GM19438 (cell line): ENCODE results near the gene C11orf21.

Experiments
- ATAC-seq: cut with Tn5 transposase; IDR thresholded peaks from one replicate; pipeline ENCODE4 v1.9.1; 2021; ENCODE audit warnings: low read depth; ENCODE audit not compliant: unreplicated experiment

Gene C11orf21

GRCh38 chr11:2321311-2321683 lies 19.6 kb upstream of the C11orf21 start:
- ATAC-seq, result no peak

DNA sequence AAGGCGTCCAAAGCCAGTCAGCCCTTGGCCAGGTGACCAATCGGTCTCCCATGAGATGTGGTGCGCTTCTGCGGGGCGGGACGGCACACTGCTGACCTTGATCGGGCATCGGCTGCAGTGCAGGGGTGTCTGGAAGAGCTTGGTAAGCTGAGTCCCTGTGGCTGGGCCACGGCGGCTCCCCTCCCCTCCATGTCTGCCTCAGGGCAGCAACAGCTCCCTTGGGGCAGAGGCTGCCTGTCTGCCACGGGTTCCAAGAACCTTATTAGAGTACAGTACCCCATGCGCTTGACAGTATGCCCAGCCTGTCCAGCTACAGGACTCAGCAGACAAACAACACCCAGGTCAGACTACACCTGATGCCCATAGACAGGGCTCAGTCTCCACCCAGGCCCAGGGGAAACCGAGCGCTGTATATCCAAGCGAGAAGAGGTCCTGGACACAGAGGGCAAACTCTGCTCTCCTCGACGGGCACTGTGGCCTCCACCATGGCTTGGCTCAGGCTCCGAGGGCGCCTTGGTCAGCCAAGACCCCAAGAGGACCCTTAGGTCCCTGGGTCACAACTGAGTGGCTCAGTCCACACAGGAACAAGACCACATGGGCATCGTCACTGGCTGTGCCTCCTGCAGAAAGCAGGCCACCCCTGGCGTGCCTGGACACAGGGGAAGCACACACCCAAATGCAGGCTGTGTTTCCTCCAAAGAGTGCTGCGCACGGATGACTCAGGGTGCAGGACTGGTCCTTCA lies 19.0 kb upstream of the C11orf21 start:
- no peak for ATAC-seq

- no peak for ATAC-seq
These were observed 18.2 kb upstream of the C11orf21 start for GRCh38 chr11:2319791-2320472.

- ATAC-seq, result no peak
These were observed 17.0 kb upstream of the C11orf21 start for GRCh38 chr11:2318707-2319106.

- no peak for ATAC-seq
These were observed 16.4 kb upstream of the C11orf21 start for GRCh38 chr11:2318123-2318522.

DNA sequence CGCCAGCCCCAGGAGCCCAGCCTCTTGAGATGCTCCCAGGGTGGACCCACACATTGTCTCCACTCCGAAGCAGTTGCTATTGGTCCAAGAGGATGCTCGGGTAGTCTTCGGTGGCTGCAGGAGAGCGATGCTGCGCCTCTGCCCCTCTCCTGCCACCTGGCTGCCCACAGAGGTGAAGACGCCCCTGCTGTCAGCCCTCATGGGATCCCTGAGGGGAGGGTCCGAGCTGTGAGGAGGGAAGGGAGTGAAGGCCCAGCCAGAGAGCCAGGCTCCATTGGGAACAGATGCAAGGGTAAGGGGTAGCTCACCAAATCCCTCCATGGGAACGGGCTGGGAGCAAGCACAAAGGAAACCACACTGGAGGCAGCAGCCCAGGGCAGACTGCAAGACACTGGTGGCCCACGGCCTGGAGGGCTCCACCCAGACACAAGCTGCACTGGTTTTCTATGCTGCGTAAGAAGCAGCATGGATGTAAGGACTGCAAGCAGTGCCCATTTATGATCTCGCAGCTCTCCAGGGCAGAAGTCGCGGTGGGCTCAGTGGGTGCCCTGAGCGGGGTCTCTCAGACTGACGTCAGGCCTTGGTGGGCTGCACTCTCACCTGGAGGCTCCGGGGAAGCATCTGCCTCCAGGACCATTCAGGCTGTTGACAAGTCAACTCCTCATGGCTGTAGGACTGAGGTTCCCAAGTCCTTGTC lies 15.8 kb upstream of the C11orf21 start:
- ATAC-seq, result no peak

- ATAC-seq, result no peak
These were observed 15.2 kb upstream of the C11orf21 start for GRCh38 chr11:2316963-2317244.

GRCh38 chr11:2316169-2316962 lies 14.6 kb upstream of the C11orf21 start:
- no peak for ATAC-seq

GRCh38 chr11:2315395-2316168 lies 13.9 kb upstream of the C11orf21 start:
- ATAC-seq, result no peak

- ATAC-seq, result no peak
These were observed 13.0 kb upstream of the C11orf21 start for GRCh38 chr11:2314525-2315394.

DNA sequence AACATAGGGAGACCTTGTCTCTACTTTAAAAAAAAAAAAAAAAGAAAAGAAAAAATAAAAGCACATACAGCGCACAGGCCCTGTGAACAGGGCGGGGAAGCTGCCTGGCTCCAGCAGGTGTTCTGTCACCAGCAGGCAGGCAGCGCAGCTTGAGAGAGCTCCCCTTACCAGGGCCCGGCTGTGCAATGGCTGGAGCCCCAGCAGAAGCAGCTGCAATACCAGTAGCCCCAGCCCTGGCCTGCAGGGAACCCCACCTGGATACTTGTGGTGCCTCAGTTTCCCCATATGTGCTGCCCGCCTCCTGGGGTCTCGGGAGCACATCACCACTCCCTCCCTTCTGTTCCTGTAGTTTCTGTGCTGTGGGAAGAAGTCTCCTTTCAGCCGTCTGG lies 12.4 kb upstream of the C11orf21 start:
- no peak for ATAC-seq

DNA sequence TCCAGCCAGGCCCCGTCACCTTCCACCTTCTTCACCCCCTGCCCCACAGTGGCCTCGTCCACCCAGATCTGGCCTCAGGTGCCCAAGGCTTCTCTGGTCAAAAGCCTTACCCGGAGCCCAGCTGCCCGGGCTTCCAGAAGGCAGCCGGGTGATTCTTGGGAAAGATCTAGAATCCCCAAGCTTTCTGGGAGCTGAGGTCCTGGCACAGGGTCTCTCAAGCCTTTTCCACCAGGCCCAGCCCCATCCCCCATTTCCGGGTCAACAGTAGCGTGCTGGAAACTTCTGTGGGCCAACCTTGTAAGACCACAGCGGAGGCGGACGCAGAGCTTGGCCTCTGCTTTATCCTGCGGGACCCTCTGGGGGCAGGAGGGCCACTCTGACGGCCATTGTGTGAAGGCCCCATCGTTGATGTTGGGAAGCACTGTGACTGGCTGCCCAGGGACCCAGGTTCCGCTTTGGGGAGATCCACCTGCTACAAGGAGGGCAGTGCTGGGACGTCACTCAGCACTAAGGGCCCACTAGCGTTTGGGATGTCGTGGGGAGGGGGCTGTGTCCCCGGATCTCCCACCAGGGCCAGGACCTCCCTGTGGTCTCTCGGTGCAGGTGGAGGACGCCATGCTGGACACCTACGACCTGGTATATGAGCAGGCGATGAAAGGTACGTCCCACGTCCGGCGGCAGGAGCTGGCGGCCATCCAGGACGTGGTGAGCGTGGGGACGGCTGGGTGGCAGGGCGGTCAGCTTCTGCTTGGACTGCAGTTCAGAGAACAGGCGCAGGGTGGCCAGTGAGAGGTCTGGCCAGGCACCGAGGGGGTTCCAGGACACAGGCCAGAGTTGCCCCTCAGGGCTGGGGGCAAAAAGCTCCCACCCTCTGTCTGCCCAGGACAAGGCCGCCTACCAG lies 11.6 kb upstream of the C11orf21 start:
- no peak for ATAC-seq

DNA sequence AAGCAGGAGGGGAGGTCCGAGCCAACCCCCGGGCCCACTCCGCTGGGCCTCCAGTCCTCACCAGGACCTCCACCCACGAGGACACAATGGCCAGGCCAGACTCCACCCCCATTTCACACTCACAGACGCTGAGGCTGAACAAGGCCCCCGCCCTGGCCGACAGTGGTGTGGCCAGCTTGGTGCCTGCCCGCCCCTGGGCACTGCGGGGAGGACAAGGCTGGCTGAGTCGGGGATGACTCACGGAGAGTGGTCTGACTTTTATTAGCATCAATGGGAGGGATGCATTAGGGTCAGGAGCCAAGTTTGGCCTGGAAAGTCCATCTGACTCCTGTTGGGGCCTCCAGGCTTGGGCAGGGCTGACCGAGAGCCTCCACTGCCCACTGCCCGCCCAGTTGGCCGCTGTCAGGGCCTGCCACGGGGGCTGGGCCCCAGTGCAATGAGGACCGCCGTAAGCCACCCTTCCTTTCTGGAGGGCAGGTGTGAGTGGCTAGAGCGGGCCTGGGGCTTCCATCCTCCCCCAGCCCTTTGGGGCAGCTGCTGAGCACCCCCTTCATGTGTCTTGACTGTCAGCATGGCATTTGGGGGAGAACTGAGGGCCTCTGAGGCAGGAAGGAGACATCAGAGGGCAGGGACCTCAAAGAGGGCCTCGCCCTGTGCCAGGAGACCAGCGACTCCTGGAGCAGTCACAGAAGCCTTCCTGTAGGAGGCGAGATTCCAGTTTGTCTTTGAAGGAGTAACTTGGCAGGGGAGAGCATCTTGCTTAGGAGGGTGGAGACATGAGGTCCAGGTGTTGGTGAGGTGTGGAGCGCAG lies 10.7 kb upstream of the C11orf21 start:
- no peak for ATAC-seq

DNA sequence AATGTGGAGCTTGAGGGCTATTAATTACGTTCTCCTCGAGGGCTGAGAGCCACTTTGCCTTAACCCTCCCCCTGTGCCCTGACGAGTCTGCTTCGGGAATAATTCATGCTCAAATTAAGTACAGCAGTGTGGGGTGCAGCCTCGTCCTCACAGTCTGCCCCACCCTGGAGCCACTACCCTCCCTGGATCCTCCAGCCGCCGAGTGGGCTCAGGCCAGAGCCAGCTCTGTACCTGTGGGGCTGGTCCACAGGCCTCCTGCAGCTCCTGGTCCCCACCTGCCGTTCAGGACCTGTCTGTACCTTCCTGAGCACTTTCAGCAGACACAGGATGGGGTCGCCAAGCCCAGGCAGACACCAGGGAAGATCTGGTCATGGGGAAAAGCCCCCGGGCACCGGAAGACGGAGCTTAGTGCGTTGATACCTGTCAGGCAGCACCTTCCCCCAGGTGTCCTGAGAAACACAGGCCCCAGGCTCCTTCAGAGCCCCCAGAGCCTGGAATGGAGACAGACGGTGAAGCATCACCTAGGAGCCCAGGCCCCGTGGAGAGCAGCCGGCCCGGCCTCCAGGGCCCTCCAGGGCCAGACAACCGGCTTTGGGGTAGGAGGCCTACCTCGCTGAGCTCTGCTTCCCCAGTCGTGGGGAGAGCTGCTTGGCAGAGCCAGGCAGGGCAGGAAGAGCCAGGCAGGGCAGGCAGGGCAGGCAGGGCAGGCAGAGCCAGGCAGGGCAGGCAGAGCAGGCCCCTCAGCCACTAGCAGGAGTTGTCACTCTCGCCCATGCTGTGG lies 9.8 kb upstream of the C11orf21 start:
- ATAC-seq, result no peak

GRCh38 chr11:2310786-2311352 lies 9.2 kb upstream of the C11orf21 start:
- ATAC-seq, result no peak

DNA sequence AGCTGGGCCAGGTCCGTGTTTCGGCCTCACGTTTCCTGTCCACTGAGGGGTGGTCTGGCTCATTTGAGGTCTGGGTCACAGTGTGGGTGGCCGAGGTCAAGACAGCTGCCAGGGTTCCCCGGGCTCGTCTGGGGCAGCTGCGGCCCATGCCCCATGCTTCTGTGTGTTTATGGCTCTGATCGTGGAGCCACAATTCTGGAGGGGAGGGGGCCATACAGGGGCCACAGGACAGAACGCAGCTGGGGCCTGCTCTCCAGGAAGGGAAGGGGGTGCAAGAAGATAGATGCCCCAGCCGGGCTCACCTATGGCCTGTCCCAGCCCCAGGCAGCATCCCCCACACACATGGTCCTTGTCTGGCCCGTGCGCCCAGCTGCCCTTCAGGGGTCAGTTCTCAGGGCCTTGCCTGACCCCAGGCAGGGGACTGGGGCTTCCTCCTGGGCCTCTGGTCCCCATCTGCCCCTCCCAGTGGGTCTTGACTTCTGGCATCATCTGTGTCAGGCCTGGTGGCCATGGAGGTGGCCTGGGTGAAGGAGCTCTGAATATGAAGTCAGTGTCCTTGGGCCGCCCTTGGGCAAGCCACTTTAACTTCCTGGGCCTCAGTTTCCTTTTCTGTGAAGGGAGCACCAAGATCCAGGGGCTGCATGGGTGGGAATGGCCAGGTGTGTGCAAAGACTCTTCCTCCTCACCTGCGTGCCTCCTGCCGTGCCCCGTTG lies 8.5 kb upstream of the C11orf21 start:
- no peak for ATAC-seq
